ENCODE results near the gene PCBP1.
A peak's percentile ranks its signal among the peaks of the same experiment; 100 is the strongest.
"Not testable (repeated sequence)": the region's sequence is repeated elsewhere in the genome, so short reads cannot be mapped to it uniquely, and the experiment has no call there.

PCBP1 gene

GRCh38 chr2:70128005-70128404 lies 40.7 kb downstream of the PCBP1 start:
- peak; percentile 70 for DNase-seq

DNA sequence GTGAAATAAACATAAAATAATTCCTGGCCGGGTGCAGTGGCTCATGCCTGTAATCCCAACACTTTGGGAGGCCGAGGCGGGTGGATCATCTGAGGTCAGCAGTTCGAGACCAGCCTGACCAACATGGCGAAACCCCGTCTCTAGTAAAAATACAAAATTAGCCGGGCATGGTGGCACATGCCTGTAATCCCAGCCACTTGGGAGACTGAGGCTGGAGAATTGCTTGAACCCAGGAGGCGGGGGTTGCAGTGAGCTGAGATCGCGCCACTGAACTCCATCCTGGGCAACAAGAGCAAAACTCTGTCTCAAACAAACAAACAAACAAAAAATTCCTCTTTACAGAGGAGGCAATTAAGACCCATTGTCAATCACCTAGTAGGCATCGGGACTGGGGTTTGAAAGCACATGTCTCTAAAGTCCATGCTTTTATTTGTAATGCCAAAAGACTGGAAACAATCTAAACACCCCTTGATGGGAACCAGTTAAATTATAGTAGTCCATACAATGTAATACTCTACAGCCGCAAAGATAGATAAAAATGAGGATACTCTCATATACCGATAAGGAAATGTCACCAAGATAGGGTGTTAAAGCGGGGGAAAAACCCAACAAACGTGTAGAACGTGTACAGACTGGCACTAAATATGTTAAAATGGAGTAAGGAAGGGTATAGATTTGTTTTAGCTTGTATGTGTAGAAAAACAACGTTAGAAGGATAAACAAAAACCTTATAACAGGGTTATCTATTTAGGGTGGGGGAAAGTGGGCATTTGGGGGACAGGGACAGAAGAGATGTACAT lies 44.3 kb downstream of the PCBP1 start:
- not testable (repeated sequence) for DNase-seq

DNA sequence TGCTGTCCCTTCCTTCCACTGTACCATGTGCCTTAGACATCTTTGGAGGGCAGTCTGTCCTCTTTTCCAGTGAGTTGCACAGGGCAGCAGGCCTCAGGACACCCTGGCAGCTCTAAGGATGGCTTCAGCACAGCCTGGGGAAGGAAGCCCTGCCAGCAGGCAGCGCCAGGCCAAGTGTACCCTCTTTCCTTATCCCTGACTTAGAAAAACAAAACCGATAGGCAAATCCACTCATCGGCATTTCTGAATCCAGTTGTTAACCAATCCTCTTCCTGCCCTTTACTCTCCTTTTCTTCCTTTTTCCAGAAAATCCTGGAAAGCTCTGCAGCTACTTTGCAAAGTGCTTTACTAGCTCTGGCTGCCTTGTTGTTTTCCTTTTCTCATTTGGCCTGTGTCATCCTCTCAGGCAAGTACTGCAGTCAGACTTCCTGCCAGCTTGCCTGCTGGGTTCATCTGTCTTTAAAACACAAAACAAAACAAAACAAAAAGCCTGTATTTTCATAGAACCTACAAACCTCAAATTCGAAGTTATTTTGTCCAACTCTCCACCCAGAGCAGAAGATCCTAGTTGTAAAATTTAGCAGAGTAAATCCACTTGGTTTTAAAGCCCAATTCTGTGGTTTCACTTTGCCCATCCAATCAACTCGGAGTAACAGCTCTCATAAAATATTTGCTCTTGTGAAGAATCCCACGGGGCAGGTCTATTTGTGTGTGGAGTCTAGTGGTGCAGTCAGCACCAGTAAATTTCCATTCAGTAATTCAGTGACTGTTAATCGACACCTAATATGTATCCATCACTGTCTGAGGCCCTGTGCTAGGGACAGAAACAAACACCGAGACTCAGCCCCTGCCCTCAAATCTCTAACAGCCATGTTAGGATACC lies 45.2 kb downstream of the PCBP1 start:
- peak; percentile 68 for DNase-seq

DNA sequence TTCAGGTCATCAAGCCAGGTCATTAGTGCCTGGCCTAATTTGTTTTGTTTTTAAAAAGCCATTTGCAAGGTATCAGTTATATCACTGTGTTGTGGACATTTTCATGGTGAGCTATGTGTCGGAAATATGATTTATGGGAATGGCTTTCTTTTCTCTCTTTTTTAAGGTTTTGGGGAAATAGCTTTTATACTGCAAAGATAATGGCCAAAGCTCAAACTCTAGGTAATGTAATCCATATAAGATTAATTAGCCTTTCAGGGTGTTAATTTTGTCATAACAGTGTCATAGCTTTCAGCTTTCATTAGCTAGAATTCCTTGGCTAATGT lies 45.8 kb downstream of the PCBP1 start:
- no peak for DNase-seq

DNA sequence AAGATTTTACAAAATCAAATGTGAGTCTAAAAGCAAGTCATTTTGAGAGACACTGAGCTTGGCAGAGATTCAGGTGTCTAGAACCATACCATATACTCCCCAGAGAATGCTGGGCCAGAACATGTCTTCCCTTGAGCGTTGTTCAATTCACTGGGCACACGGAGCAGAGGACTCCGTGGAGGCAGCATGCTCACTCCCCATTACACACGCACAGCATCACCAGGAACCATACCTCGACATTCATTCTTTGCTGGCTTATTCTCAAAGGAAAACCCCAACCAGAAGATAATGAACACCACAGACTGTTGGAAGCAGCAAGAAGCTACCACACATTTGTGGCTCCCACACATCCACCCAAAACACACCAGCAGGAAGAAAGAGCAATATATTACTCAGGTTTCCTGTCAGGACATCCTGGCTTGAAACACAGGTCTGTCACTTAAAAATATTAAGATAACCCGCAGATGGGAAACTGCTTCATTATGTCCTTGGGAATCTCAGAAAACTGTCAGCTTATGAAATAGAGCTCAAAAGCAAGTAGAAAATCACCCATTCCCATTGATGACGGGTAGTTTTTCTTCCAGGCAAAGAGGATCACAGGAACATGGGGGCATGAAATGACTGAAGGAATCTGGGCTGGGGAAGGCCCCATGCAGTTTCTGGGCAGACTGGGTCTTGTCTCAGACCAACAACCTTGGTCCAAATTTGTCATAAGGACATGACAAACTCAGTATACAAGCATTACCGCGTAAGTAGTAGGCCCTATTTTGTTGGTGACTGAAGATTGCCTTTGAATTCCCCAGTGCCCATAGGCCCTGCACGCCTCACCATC lies 46.4 kb downstream of the PCBP1 start:
- no peak for DNase-seq

DNA sequence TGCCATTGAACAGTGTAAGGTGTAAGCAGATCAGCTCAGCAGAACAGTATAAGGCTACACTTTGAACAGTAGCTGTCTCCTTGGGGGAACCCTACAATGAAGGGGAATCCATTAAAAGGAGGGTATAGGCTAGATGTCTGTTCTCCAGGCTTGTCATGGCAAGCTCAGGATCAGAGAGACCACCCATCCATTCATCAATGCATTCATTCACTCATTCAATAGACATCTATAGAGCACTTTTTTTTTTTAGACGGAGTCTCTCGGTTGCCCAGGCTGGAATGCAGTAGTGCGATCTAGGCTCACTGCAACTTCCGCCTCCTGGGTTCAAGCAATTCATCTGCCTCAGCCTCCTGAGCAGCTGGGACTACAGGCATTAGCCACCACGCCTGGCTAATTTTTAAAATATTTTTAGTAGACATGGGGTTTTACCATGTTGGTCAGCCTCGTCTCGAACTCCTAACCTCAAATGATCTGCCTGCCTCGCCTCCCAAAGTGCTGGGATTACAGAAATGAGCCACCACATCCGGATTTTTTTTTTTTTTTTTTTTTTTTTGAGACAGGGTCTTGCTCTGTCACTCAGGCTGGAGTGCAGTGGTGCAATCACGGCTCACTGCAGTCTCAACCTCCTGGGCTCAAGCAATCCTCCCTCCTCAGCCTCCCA lies 47.2 kb downstream of the PCBP1 start:
- not testable (repeated sequence) for DNase-seq
